Spleen (tissue), 7 donors: ENCODE results near the gene CENPT.

Experiments used
- CTCF ChIP-seq, 11 experiments: fragments of 200-600 bp in 7 of 11; fragments of 450-650 bp in 4 of 11; sonication (generic) in 4 of 11; IDR thresholded peaks in 8 of 11; conservative IDR thresholded peaks in 3 of 11; 1 replicate in 7 of 11; 2 replicates in 4 of 11; pipeline versions ENCODE4 v1.4.0 to v1.8.0; 2016 to 2021; ENCODE audit warnings: antibody characterized with exemption in 11 of 11, inconsistent platforms in 4 of 11, mild to moderate bottlenecking in 1 of 11
- POLR2A ChIP-seq, 3 donors: fragments of 450-650 bp; IDR thresholded peaks; one replicate each; pipeline ENCODE4 v1.5.1; 2017; ENCODE audit warnings: antibody characterized with exemption in 3 of 3, mild to moderate bottlenecking in 1 of 3
- POLR2AphosphoS5 ChIP-seq, 3 donors: sonication (generic); formaldehyde crosslinking; IDR thresholded peaks; one replicate each; pipeline ENCODE4 v1.5.1; 2017; ENCODE audit warnings: antibody characterized with exemption in 3 of 3
- donor health status: DM: no; HTN: no; CAD: no; lungs with moderate emphysema.
- donor health status: DM: no; HTN: no; CAD: no.
- donor health status: DM: no; HTN: no; CAD: no.

GRCh38 chr16:67833030-67833414 is 14.5 kb downstream of the CENPT start:
- TF ChIP-seq CTCF (IDR thresholded peaks at IDR 0.05 in 8 of 11, conservative IDR thresholded peaks at IDR 0.05 in 3 of 11), result no peak
- no peak for TF ChIP-seq POLR2A (IDR thresholded peaks at IDR 0.05)
- no peak for TF ChIP-seq POLR2AphosphoS5 (IDR thresholded peaks at IDR 0.05)
